DMS153 (cell line): Measurements from ENCODE around the gene NYNRIN.
A peak's percentile ranks its signal among the peaks of the same experiment; 100 is the strongest.
"Not testable (repeated sequence)": the region's sequence is repeated elsewhere in the genome, so short reads cannot be mapped to it uniquely, and the experiment has no call there.

Experiments
- DNase-seq: peaks from one replicate; lab custom pipeline; 2025; lab: John Stamatoyannopoulos, UW

The NYNRIN gene

DNA sequence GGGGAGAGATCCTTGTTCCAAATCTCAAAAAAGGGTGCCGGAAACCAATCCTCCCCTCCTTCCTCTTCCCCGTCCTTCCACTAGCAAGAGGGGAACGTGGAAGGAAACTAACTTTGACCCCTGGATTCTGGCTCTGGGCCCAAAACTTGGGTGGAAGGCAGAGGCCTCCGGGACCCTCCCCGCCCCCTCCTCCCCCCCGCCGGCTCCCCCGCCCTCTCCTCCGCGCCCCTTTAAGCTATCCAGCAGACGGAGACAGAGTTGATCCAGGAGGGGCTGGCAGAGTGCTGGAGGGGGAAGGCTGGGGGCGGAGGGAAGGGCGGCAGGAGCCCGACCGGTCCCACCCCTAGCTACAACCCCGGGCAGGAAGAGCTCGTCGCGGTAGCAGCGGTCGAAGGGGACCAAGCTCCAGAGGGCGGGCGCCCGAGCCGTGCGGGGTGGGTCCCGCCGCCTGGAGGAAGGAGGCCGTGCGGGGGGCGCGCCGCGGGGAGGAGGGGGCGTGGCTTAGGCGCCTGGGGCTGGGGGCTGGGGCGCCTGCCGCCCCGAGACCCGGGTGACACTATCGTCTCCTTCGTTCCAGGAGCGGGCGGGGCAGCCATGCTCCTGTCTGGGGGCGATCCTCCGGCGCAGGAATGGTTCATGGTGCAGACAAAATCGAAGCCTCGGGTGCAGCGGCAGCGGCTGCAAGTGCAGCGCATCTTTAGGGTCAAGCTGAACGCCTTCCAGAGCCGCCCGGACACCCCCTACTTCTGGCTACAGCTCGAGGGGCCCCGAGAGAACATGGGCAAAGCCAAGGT is at the start of gene NYNRIN:
NYNRIN (plus strand) TSS at position 351 of the 794 bp plus-strand sequence; CDS start at position 595, 244 bp downstream.
- no peak for DNase-seq

DNA sequence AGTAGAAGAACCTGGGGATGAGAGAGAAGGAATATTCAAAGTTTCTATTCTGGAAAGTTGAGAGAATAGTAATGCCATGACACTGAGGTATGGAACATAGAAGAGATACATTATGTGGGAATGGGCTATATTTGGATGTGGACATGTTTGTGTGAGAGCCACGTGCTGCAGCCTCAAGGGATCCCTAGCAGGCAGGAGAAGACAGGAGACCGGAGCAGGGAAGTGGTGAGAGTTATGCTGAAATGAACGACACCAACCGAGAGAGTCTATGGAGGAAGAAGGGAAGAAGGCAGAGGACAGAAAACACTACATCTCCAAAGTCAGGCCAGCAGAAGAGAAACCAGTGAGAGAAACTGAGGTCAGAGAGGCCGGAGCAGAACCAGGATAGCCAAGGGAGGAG is 49.1 kb upstream of the NYNRIN start:
- no peak for DNase-seq

DNA sequence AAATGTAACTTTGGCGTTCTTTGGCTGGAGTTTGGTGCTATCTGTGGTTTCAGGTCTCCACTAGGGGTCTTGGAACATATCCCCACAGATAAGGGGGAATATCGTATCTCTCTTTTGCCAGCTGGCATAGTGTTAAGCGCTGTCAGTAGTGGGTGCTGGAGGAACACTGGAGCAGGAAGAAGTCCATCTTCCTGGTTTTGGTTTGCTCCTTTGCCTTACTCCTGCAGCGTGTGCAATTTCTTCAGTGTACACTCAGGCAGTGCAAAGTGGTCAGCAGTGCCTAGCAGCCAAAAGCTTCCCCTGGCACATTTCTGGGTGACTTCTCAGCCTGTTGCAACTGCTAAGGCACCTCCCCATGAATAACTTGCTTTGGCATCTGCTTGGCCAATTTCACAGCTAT is 47.3 kb upstream of the NYNRIN start:
- no peak for DNase-seq

DNA sequence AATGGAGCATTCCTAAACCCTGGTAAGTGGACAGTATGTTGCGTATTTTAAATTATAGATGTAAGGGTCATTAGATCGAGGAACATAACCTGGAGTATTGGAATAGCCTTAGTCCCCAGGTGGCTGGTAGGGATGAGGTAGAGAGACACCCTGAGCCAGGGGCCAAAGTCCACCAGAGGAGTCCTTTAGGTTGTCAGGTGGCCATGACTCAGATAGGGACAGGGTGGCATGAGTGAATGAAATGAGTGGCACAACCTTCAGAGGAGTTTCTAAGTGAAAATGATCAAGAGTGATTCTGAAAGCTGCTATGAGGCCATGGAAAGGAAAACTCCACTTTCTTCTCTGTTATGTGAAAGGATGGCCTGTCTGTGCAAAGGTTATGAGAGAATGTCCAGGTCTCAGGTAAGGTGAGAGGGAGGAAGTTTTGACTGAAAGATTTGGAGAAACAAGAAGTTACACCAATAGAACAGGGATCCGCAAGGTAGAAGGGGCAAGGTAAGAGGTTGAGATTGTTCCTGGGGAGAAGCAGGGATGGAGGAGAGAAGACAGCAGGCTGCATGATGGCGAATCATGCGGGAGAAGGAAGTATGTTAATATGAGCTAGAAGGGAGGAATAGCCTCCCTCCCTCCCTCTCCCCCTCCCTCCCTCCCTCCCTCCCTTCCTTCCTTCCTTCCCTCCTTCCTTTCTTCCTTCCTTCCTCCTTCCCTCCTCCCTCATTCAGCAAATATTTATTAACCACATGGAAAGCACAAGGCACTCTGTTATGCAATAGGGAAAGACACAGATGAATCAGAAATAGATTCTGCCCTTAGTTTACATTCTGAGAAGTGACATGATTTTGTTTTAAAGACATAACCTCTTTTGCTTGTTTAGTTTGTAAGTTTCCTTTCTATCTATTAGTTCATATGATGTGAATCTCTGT is 45.0 kb upstream of the NYNRIN start:
- DNase-seq = no peak

DNA sequence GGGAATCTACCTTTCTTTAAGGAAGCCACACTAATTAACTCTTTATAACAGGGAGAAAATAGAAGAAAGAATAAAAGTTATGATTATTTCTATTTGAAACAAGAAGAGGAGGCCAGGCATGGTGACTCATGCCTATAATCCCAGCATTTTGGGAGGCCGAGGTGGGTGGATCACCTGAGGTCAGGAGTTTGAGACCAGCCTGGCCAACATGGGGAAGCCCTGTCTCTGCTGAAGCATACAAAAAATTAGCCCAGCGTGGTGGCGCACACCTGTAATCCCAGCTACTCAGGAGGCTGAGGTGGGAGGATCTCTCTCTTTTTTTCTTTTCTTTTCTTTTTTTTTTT is 44.3 kb upstream of the NYNRIN start:
- DNase-seq = not testable (repeated sequence)

DNA sequence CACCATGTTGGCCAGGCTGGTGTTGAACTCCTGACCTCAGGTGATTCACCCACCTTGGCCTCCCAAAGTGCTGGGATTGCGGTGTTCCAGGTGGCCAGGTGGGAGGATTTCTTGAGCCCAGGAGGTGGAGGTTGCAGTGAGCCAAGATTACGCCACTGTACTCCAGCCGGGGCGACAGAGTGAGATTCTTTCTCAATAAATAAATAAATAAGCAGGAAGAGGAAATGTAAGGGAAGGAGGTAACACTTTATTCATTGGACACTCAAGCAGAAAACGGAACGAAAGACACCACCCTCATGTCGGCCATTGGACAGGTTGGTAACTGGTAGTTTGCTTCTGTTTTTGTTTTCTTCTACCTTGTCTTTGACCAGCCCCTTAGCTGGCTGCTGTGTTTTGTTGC is 43.8 kb upstream of the NYNRIN start:
- DNase-seq = no peak

DNA sequence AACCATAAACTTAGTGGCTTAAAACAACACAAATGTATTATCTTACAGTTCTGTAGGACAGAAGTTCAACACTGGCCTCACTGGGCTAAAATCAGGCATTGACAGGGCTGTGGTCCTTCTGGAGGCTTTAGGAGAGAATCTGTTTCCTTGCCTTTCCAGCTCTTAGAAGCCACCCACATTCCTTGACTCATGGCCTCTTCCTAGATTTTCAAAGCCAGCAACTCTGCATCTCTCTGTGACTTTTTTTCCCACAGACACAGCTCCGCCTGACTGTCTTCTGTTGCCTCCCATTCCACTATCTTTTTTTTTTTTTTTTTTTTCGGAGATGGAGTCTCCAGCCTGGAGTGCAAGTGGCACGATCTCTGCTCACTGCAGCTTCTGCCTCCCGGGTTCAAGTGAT is 42.6 kb upstream of the NYNRIN start:
- no peak for DNase-seq

DNA sequence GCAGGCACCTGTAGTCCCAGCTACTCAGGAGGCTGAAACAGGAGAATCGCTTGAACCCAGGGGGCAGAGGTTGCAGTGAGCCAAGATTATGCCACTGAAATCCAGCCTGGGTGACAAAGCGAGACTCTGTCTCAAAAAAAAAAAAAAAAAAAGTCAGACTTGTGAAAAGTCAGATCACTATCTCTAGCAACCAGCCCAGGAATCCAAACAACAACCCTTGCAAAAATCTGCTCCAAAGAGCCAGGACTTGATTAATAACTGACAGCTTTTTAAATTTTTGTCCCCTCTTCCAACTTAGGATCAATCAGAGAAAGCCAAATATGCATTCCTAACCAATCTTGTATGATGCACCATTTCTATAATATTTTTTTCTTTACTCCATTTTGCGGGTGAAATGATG is 38.5 kb upstream of the NYNRIN start:
- DNase-seq = no peak

DNA sequence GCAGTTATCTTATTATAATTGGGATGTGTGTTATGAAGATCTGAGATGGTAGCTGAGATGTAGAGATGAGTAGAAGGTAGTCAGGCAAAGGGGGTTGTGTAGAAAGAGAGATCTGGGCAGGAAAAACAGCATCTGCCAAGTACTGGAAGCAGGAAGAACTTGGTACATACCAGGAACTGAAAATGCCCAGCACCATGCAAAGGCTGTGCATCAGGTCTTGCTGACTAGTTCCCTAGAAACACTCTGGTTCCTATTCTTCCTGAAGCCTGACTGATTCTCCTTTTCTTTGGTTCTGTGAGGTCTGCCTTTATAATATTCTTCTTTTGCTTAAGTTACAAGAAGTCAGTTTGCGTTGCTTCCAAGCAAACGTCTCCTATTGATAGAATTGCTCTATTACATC is 37.5 kb upstream of the NYNRIN start:
- DNase-seq = no peak

DNA sequence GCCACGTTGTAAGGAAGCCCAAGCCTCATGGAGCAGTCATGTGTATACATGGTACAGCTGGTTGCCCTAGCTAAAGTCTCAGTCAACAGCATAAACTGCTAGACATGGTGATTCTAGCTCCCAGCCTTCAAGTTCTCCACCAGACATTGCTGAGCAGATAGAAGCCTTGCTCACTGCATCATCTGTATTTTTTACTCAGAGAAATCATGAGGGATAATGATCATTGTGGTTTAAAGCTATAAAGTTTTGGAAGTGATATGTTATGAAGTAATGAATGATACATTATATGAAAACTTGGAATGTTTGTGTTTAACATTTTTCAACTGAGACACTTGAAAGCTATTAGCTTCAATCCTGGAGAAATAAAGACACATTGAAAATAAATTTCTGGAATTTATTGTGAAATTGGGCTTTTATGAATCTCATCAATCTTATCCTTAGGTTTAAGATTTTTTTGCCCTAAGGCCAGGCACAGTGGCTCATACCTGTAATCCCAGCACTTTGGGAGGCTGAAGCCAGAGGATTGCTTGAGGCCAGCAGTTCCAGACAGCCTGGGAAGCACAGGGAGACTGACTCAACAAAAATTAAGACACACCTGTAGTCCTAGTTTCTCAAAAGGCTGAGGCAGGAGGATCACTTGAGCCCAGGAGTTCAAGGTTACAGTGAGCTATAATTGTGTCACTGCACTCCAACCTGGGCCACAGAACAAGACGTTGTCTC is 36.4 kb upstream of the NYNRIN start:
- no peak for DNase-seq

DNA sequence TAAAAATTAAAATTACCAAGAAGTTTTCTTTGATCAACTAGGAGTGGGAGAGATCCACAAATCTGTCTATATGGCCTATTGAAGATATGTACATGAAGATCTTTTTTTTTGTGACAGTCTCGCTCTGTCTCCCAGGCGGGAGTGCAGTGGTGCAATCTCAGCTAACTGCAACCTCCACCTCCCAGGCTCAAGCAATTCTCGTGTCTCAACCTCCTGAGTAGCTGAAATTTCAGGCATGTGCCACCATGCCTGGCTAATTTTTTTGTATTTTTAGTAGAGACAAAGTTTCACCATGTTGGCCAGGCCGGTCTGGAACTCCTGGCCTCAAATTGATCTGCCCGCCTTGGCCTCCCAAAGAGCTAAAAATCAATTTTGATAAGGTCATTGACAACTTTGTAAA is 35.4 kb upstream of the NYNRIN start:
- no peak for DNase-seq

DNA sequence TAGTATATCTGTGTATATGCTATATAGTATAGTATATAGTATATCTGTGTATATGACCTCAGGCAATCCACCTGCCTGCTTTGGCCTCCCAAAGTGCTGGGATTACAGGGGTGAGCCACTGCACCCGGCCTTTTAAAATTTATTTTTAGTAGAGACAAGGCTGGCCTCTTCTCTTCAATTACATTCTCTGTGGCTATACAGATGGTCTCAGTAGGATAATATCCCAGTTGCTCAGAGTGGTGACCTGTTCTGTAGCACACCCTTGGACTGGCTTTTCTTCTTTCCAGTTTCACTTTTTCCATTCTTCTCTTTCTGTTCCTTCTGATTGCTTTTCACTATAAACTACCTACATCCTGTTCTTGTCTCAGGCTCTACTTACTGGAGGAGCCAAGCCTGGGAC is 34.0 kb upstream of the NYNRIN start:
- DNase-seq = no peak

DNA sequence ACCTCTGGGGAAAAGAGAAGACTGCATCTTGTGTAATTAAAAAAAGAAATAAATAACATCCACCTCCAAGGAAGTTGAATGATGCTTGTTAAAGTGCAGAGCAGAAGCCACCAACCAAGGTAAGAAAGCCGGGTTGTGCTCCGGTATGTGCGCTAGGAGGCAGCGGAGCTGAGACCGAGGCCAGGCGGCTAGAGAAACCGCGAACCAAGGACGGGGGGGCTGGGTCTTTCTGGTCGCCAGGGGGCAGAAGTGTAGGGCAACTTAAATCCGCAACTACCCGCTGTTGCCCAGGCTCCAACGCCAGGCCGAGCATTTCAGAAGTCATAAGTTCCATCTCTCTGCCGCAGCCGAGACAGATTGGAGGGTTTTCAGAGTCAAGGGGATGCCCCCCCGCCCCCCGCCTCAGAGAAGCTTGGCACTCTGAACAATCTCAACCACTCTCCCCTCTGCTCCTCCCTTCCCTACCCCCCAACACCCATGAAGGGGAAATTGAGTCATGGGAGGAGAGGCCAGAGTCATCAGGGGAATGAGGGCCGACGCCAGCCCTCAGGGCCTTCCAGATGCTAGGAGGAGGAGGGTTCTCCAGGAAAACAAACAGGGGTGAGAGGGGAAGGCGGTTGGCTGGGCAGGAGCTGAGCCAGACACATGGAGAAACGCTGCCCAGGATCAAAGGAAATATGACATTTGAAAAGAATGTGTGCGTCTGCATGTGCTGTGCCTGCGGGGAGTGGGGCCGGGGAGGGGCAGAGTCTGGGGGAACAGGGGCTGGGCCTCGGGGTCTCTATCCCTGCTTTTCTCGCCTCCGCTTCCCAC is 33.0 kb upstream of the NYNRIN start:
- peak; percentile 75 for DNase-seq

DNA sequence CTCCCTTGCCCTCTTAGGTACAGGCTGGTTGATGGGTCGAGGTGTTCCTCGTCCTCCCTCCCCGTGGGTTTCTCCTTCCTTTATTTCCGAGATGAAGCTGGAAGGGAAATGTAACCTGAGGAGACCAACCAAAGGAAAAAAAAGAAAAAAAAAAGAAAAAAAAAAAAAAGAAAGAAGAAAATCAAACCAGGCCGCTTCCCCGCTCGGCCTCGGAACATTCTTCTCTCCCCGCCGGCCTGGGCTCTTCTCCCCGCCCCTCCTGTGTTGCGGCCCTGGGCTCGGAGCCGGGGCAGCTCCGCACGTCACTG is 32.4 kb upstream of the NYNRIN start:
- DNase-seq = no peak

DNA sequence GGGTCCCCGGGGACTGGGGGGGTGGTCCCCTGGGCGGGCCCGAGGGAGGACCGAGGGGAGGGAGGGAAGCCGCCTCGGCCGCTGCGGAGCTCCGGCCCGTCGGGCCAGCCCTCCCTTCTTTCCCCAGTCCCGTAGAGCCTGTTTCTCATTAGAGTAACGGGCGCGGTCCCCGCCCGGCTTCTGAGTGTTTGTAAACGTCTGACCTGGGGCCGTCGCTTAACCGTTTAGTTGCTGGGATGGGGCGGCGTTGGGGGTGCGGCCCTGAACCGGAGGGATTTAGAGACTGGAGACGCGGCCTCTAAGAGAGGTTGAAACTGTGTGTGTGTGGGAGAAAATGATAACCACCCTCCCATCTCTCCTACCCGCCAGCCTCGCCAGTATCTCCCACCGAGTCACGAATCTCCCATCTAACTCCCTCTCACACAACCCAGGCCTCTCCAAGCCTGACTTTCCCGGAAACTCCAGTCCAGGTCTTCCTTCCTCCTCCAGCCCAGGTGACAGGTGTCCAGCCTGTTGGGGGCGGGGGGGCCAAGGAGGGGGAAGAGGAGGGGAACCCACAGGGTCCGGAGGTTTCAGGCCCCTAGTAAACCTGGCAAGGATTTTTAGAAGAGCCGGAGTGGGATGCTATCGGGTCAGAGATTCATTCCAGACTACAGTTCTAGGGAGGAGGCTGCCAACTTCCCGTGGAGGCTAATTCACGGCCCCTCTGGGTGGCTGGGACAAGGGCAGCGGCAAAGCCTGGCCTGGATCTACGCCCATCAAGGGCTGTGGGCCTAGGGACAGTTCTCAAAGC is 31.9 kb upstream of the NYNRIN start:
- DNase-seq = peak; percentile 97

DNA sequence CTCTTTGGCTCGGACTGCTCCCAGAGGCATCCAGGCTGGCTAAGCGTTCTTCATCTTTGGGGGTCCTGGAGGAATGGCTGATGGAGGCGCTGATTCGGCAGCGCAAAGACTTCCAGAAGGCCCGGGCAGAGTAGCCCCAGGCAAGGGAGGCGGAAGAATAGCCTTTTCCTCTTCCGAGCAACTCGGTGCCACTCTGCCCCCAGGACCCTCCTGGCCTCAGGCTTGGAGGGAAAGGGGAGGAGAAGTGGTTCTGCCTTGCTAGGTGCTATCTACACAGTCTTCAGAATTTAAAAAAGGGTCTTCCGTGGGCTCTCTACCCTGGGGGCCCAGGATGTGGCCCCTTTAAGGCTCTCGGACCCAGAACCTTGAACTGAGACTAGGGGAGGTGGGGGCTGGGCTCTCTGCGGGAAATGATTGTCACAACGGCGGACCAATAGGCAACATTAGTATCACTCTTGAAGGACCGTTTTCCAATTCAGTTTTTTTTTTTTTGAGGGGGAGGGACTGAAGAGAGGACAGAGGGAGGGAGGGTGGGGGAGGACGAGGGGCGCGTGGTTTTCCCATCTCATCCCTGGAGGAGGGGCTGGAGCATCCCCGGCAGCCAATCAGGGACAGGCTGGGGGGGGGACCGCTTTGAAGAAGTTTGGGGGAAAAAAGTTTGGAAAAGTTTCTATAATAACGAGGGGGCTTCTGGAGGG is 31.1 kb upstream of the NYNRIN start, which contains the start of gene NFATC4:
NFATC4 (plus strand) TSS at position 671 of the 698 bp plus-strand sequence. CDS start 157 bp downstream, outside the sequence.
- DNase-seq = peak; percentile 90

DNA sequence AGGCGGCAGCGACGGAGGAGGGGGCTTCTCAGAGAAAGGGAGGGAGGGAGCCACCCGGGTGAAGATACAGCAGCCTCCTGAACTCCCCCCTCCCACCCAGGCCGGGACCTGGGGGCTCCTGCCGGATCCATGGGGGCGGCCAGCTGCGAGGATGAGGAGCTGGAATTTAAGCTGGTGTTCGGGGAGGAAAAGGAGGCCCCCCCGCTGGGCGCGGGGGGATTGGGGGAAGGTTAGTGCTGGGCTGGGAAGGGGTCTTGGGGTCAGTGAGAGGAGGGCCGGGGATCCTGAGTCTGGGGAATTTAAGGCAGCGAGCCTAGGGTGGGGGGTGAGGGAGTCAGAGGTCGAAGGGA is 30.6 kb upstream of the NYNRIN start:
- no peak for DNase-seq

DNA sequence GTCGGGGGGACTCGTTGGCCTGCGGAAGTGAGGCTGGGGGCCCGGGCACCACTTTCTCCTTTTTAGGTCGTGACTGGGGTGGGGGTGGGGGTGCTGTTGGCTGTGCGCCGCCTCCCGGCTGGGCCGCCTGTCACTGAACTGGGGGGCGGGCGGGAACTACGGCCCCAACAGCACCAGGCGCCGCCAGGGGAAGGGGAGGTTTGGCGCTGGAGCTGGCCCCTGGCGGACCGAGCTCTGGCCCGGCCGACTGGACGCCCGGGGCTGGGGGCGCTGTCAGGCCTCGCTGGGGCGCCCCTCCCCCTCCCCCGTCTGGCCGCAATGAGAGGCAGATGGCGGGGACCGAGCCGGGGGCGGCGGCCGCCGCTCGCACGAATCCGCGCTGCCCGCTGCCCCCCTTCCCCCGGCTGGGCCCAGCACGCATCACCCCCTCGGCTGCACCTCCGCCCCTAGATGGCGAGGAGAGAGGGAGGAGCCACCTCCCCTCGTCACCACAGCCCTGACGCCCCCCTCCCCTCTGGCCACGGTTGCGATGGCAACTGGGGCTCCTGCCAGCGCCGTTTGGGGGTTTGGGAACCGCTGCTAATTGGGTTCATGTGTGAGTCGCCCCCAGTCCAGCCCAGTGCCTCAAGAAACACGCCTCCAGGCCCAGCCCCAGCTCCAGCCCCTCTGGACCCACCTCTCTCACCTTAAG is 30.1 kb upstream of the NYNRIN start:
- no peak for DNase-seq

DNA sequence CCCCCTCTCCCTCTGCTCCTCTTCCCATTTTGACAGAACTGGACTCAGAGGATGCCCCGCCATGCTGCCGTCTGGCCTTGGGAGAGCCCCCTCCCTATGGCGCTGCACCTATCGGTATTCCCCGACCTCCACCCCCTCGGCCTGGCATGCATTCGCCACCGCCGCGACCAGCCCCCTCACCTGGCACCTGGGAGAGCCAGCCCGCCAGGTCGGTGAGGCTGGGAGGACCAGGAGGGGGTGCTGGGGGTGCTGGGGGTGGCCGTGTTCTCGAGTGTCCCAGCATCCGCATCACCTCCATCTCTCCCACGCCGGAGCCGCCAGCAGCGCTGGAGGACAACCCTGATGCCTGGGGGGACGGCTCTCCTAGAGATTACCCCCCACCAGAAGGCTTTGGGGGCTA is 29.3 kb upstream of the NYNRIN start:
- no peak for DNase-seq
